Stimulated activated naive CD8-positive, alpha-beta T cell treated with anti-CD3 and anti-CD28 coated beads, Interleukin-15, amount 100 ng/mL, for 72 hours (primary cell): ENCODE results near the gene NSD2.
A peak's percentile ranks its signal among the peaks of the same experiment; 100 is the strongest.
"Not testable (repeated sequence)": the region's sequence is repeated elsewhere in the genome, so short reads cannot be mapped to it uniquely, and the experiment has no call there.

ENCODE experiments used
- ATAC-seq: fragments of 150-1000 bp; cut with Tn5 transposase; 2 replicates; pipeline ENCODE4 v1.10.0; 2021; ENCODE audit warnings: mild to moderate bottlenecking, moderate library complexity
- DNase-seq, 2 donors: peaks; one replicate each; pipeline ENCODE4 v3.0.0; 2021 to 2022
- H3K27ac Mint-ChIP-seq, 2 donors: one replicate each; pipeline ENCODE4 v1.8.0; 2022; ENCODE audit warnings: mild to moderate bottlenecking in 2 of 2, mixed read lengths in 2 of 2, moderate library complexity in 2 of 2
- H3K27me3 Mint-ChIP-seq: one replicate; pipeline ENCODE4 v1.8.0; 2022; ENCODE audit warnings: mixed read lengths
- H3K4me1 Mint-ChIP-seq: one replicate; pipeline ENCODE4 v1.8.0; 2022; ENCODE audit warnings: mild to moderate bottlenecking, mixed read lengths
- H3K4me3 Mint-ChIP-seq, 2 donors: one replicate each; pipeline ENCODE4 v1.8.0; 2022; ENCODE audit warnings: mild to moderate bottlenecking in 2 of 2, mixed read lengths in 2 of 2, moderate library complexity in 1 of 2
- H3K9me3 Mint-ChIP-seq, 2 donors: one replicate each; pipeline ENCODE4 v1.8.0; 2022; ENCODE audit warnings: mixed read lengths in 2 of 2

Gene NSD2

DNA sequence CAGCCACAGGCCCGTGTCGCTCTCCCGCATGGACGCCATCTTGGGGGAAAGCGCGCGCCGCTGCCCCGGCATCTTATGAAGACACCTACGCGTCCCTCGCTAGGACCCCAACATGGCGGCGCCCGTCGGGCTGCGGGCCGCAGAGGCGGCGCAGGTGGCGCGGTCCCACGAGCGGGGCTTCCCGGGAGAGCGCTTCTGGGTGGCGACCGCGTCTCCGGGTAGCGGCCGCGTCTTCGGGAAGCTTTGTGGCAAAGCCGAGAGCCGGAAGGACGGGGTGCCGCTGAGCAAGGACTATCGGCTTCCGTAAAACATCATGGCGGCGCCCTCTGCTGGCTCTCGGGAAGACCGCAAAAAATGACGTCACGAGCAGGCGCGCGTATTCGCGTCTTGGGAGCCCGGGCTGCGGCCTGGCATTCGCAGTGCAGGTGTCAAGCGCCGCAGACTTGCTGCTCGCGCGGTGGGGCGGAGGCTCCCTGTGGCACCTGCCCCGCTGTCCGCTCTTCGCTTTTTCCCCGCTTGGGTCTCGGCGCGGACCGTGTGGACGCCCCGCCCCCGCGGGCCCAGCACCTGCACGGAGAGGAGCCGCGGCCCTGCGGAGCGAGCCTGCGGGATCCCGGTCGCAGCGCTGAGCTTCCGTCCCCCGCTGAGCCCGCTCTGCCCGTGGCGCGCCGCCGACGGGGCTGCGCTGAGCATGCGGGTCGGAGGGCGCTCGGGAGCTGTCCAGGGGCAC lies 137.9 kb downstream of the NSD2 start, which contains the start of gene NELFA:
Gene NELFA (minus strand): TSS at position 54 of the 730 bp plus-strand sequence. CDS start 15 bp downstream, at position 39.
- Mint-ChIP-seq H3K9me3 (no peaks in the 10 kb centered on the region), H3K4me1 (peaks cover 37% of the 10 kb centered on the region), H3K27ac (peak within 1 kb of the TSS; percentile 94 to 97), H3K27me3 (no peaks in the 10 kb centered on the region), H3K4me3 (peak within 1 kb of the TSS; percentile 89 to 90)
- DNase-seq: peak; percentile 94 to 95
- ATAC-seq: peak; percentile 86

- Mint-ChIP-seq H3K27ac (peak overlapping the region; percentile 68 to 89), H3K4me1 (peaks cover 37% of the 10 kb centered on the region), H3K4me3 (peak overlapping the region; percentile 89 to 90), H3K27me3 (no peaks in the 10 kb centered on the region), H3K9me3 (no peaks in the 10 kb centered on the region)
- DNase-seq (peak; percentile 47 to 51), ATAC-seq (peak; percentile 47)
Observed at GRCh38 chr4:2009651-2010233, 138.5 kb downstream of the NSD2 start.

DNA sequence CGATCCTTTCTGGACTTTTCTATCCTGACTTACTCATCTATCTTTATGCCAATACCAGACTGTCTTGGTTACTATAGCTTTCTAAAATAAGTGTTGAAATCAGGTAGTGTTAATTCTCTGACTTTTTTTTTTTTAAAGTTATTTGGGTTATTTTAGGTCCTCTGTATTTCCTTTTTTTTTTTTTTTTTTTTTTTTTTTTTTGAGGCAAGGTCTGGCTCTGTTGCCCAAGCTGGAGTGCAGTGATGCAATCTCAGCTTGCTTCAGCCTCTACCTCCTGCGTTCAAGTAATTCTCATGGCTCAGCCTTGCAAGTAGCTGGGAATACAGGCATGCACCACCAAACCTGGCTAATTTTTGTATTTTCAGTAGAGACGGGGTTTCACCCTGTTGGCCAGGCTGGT lies 140.4 kb downstream of the NSD2 start:
- Mint-ChIP-seq H3K27ac (no peak overlapping the region), H3K4me1 (peaks cover 19% of the 10 kb centered on the region), H3K9me3 (no peaks in the 10 kb centered on the region), H3K27me3 (no peaks in the 10 kb centered on the region), H3K4me3 (no peak overlapping the region)
- ATAC-seq: no peak
- DNase-seq: no peak

- Mint-ChIP-seq H3K27me3 (peaks cover 17% of the 10 kb centered on the region), H3K27ac (peak overlapping the region in 1 of 2 donors; percentile 59), H3K9me3 (no peaks in the 10 kb centered on the region), H3K4me1 (peaks cover 4% of the 10 kb centered on the region), H3K4me3 (no peak overlapping the region)
- ATAC-seq (no peak), DNase-seq (no peak)
Observed at GRCh38 chr4:2015008-2015407, 143.8 kb downstream of the NSD2 start.

- H3K27me3 Mint-ChIP-seq: peaks cover 59% of the 10 kb centered on the region
- not testable (repeated sequence) for DNase-seq, H3K4me1 Mint-ChIP-seq, H3K4me3 Mint-ChIP-seq, H3K9me3 Mint-ChIP-seq, ATAC-seq, H3K27ac Mint-ChIP-seq
Observed at GRCh38 chr4:2021358-2022018, 150.3 kb downstream of the NSD2 start.

DNA sequence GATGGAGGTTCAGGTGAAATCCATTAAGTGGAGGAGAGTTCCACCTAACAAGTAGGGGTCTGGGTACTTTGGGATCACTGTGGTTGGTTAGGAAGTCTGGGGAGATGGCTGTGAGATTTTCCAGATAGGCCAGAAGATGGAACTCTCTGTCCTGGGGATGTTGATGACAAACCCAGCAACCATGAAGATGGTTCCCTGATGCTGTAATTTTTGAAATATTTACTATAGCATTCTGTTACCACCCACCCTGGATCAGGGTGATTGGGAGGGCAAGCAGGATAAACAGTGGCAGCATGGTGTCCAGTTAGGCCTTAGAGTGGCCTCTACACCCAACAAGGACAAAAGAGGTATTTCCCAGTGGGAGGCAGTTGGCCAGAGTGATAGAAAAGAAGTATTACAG lies 153.5 kb downstream of the NSD2 start:
- ATAC-seq: no peak
- H3K4me1 Mint-ChIP-seq: no peaks in the 10 kb centered on the region
- no peak for DNase-seq
- no peak overlapping the region for H3K27ac Mint-ChIP-seq
- H3K27me3 Mint-ChIP-seq: peaks cover 59% of the 10 kb centered on the region
- H3K9me3 Mint-ChIP-seq: peaks cover 0 to 7% of the 10 kb centered on the region in 2 donors
- no peak overlapping the region for H3K4me3 Mint-ChIP-seq

- peaks cover 57% of the 10 kb centered on the region for H3K27me3 Mint-ChIP-seq
- no peak overlapping the region for H3K4me3 Mint-ChIP-seq
- ATAC-seq (no peak), DNase-seq (no peak)
- no peaks in the 10 kb centered on the region for H3K4me1 Mint-ChIP-seq
- peaks cover 0 to 7% of the 10 kb centered on the region in 2 donors for H3K9me3 Mint-ChIP-seq
- no peak overlapping the region for H3K27ac Mint-ChIP-seq
Observed at GRCh38 chr4:2025817-2026216, 154.6 kb downstream of the NSD2 start.

- DNase-seq, H3K4me1 Mint-ChIP-seq, H3K9me3 Mint-ChIP-seq, H3K27ac Mint-ChIP-seq, ATAC-seq, H3K4me3 Mint-ChIP-seq: not testable (repeated sequence)
- H3K27me3 Mint-ChIP-seq: peaks cover 51% of the 10 kb centered on the region
Observed at GRCh38 chr4:2027120-2027519, 155.9 kb downstream of the NSD2 start.

GRCh38 chr4:2031161-2031560 lies 160.0 kb downstream of the NSD2 start:
- H3K27ac Mint-ChIP-seq, H3K4me3 Mint-ChIP-seq, H3K9me3 Mint-ChIP-seq, H3K4me1 Mint-ChIP-seq, DNase-seq, ATAC-seq: not testable (repeated sequence)
- peaks cover 59% of the 10 kb centered on the region for H3K27me3 Mint-ChIP-seq
